HL-60 (cell line): Measurements from ENCODE around the gene FNDC3B.
"Not testable (repeated sequence)": the region's sequence is repeated elsewhere in the genome, so short reads cannot be mapped to it uniquely, and the experiment has no call there.

Experiments used
- DNase-seq, 2 experiments: peaks; one replicate each; pipeline ENCODE4 v3.0.0-alpha.2; 2010 to 2020; ENCODE audit warnings: low read depth in 1 of 2, low spot score in 1 of 2
- H3K27ac ChIP-seq: fragments of 250-450 bp; sonication (Bioruptor Pico); replicated peaks from 2 replicates; pipeline ENCODE4 v1.5.1; 2020; ENCODE audit warnings: mild to moderate bottlenecking, moderate library complexity
- H3K27me3 ChIP-seq: fragments of 250-450 bp; sonication (Bioruptor Pico); 2 replicates; pipeline ENCODE4 v1.5.1; 2021; ENCODE audit warnings: mild to moderate bottlenecking, moderate library complexity; ENCODE audit not compliant: insufficient read depth, poor library complexity, severe bottlenecking
- H3K4me3 ChIP-seq: replicated peaks from 2 replicates; pipeline ENCODE4 v1.5.1; 2011; ENCODE audit warnings: mild to moderate bottlenecking, control low read depth, low read length; ENCODE audit not compliant: insufficient read depth
- GABPA ChIP-seq: IDR thresholded peaks from 2 replicates; pipeline ENCODE4 v1.6.1; 2012; ENCODE audit warnings: low read depth
- POLR2AphosphoS5 ChIP-seq: IDR thresholded peaks from 2 replicates; pipeline ENCODE4 v1.6.1; 2012; ENCODE audit warnings: low read depth
- SPI1 ChIP-seq: IDR thresholded peaks from 2 replicates; pipeline ENCODE4 v1.6.1; 2012; ENCODE audit warnings: low read depth, mild to moderate bottlenecking, borderline replicate concordance
- TF ChIP-seq, protein P1 (sequence below): IDR thresholded peaks from one replicate; pipeline ENCODE4 v1.5.1; 2011; ENCODE audit warnings: low read length, control low read depth, inconsistent platforms; ENCODE audit not compliant: insufficient read depth
- TF ChIP-seq, protein P2 (sequence below): IDR thresholded peaks from 2 replicates; pipeline ENCODE4 v1.6.1; 2012; ENCODE audit warnings: low read depth; ENCODE audit not compliant: insufficient replicate concordance

The FNDC3B gene

GRCh38 chr3:172236771-172237742, 197.7 kb downstream of the FNDC3B start:
- DNase-seq: no peak
- H3K4me3 ChIP-seq: no peak overlapping the region
- no peaks in the 10 kb centered on the region for H3K27me3 ChIP-seq
- H3K27ac ChIP-seq: no peak overlapping the region
- TF ChIP-seq POLR2AphosphoS5 (no peak), SPI1 (no peak), GABPA (no peak)
- TF ChIP-seq, protein P1, sequence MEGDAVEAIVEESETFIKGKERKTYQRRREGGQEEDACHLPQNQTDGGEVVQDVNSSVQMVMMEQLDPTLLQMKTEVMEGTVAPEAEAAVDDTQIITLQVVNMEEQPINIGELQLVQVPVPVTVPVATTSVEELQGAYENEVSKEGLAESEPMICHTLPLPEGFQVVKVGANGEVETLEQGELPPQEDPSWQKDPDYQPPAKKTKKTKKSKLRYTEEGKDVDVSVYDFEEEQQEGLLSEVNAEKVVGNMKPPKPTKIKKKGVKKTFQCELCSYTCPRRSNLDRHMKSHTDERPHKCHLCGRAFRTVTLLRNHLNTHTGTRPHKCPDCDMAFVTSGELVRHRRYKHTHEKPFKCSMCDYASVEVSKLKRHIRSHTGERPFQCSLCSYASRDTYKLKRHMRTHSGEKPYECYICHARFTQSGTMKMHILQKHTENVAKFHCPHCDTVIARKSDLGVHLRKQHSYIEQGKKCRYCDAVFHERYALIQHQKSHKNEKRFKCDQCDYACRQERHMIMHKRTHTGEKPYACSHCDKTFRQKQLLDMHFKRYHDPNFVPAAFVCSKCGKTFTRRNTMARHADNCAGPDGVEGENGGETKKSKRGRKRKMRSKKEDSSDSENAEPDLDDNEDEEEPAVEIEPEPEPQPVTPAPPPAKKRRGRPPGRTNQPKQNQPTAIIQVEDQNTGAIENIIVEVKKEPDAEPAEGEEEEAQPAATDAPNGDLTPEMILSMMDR: no peak
- TF ChIP-seq, protein P2, sequence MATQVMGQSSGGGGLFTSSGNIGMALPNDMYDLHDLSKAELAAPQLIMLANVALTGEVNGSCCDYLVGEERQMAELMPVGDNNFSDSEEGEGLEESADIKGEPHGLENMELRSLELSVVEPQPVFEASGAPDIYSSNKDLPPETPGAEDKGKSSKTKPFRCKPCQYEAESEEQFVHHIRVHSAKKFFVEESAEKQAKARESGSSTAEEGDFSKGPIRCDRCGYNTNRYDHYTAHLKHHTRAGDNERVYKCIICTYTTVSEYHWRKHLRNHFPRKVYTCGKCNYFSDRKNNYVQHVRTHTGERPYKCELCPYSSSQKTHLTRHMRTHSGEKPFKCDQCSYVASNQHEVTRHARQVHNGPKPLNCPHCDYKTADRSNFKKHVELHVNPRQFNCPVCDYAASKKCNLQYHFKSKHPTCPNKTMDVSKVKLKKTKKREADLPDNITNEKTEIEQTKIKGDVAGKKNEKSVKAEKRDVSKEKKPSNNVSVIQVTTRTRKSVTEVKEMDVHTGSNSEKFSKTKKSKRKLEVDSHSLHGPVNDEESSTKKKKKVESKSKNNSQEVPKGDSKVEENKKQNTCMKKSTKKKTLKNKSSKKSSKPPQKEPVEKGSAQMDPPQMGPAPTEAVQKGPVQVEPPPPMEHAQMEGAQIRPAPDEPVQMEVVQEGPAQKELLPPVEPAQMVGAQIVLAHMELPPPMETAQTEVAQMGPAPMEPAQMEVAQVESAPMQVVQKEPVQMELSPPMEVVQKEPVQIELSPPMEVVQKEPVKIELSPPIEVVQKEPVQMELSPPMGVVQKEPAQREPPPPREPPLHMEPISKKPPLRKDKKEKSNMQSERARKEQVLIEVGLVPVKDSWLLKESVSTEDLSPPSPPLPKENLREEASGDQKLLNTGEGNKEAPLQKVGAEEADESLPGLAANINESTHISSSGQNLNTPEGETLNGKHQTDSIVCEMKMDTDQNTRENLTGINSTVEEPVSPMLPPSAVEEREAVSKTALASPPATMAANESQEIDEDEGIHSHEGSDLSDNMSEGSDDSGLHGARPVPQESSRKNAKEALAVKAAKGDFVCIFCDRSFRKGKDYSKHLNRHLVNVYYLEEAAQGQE: no peak

DNA sequence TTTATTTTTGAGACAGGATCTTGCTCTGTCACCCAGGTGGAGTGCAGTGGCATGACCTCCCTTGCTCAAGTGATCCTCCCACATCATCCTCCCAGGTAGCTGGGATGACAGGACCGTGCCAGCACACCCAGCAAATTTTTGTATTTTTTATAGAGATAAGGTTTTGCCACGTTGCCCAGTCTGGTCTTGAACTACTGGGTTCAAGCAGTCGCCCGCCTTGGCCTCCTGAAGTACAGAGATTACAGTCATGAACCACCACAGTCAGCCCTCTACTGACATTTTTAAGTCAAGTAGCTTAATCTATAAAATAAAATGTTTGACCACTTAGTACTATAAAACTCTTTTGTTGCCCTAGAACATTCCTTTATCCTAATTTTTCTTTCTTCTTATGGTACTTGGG, 198.8 kb downstream of the FNDC3B start:
- no peak overlapping the region for H3K27ac ChIP-seq
- H3K27me3 ChIP-seq: no peaks in the 10 kb centered on the region
- H3K4me3 ChIP-seq: no peak overlapping the region
- TF ChIP-seq, protein P1: no peak
- TF ChIP-seq POLR2AphosphoS5 (no peak), SPI1 (no peak)
- DNase-seq: no peak

DNA sequence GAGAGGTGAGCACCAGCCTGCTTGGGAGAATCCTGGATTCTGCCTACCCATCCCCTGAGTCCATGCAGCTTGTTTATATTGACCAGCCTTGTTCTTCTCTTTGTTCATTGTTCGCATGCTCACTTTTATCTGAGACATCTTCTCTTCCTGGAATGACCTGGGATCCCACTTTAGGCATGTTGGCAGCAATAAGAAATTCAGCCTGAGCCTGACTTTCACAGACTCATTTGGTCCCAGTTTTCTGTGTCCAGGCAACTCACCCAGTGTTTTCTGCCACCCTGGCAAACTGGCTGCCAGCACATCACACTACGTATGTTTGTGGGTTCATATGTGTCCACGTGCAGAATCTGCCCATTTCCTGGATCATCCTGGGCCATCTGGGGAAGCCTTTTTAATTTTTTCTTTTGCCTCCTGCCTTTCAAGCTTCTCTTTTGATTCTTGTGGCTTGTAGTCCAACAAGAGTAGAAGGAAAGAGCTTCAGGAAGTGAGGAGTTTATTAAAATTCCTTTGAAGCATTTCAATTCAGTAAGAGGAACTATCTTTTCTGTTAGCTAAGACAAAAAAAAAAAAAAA, 199.9 kb downstream of the FNDC3B start:
- Histone ChIP-seq H3K4me3 (no peak overlapping the region), H3K27ac (no peak overlapping the region), H3K27me3 (no peaks in the 10 kb centered on the region)
- no peak for DNase-seq
- TF ChIP-seq, protein P1: no peak

DNA sequence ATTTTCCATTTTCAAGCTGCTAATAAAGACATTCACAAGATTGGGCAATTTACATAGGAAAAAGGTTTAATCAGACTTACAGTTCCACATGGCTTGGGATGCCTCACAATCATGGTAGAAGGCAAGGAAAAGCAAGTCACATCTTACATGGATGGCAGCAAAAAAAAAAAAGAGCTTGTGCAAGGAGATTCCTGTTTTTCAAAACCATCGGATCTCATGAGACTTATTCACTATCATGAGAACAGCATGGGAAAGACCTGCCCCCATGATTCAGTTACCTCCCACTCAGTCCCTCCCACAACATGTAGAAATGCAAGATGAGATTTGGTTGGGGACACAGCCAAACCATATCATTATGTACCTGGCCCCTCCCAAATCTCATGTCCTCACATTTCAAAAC, 202.0 kb downstream of the FNDC3B start:
- no peak for DNase-seq
- Histone ChIP-seq H3K4me3 (no peak overlapping the region), H3K27ac (no peak overlapping the region), H3K27me3 (no peaks in the 10 kb centered on the region)
- TF ChIP-seq, protein P2: no peak
- TF ChIP-seq SPI1 (no peak), POLR2AphosphoS5 (no peak)
- TF ChIP-seq, protein P1: no peak

DNA sequence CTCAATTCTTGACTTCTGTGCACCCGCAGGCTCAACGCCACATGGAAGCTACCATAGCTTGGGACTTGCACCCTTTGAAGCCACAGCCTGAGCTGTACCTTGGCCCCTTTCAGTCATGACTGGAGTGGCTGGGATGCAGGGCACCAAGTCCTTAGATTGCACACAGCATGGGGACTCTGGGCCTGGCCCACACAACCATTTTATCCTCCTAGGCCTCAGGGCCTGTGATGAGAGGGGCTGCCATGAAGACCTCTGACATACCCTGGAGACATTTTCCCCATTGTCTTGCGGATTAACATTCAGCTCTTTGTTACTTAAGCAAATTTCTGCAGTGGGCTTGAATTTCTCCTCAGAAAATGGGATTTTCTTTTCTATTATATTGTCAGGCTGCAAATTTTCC, 203.1 kb downstream of the FNDC3B start:
- H3K27ac ChIP-seq, H3K27me3 ChIP-seq, H3K4me3 ChIP-seq, DNase-seq: not testable (repeated sequence)

DNA sequence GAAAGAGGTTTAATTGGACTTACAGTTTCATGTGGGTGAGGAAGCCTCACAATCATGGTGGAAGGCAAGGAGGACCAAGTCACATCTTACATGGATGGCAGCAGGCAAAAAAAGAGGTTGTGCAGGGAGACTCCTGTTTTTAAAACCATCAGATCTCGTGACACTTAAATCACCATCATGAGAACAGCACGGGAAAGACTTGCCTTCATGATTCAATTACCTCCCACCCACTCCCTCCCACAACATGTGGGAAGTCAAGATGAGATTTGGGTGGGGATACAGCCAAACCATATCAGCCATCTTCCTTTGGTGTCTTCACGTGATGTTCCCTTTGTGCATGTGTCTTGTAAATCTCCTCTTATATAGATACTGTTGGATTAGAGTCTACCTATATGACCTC, 204.0 kb downstream of the FNDC3B start:
- H3K27me3 ChIP-seq, H3K27ac ChIP-seq, DNase-seq, H3K4me3 ChIP-seq: not testable (repeated sequence)
